Cardiac fibroblast (primary cell): ENCODE data around the gene RBMS1.
"Not testable (repeated sequence)": the region's sequence is repeated elsewhere in the genome, so short reads cannot be mapped to it uniquely, and the experiment has no call there.

Experiments
- DNase-seq, 2 donors: peaks; one replicate each; pipeline versions ENCODE4 v3.0.0 to v3.0.0-alpha.2; 2010; ENCODE audit warnings: low read depth in 2 of 2
- H3K4me3 ChIP-seq, 2 donors: replicated peaks in 1 of 2; 1 replicate in 1 of 2; 2 replicates in 1 of 2; pipeline ENCODE4 v1.5.1; 2011; ENCODE audit warnings: low read depth in 2 of 2, low read length in 2 of 2, mild to moderate bottlenecking in 2 of 2, moderate library complexity in 1 of 2
- CTCF ChIP-seq: IDR thresholded peaks from one replicate; pipeline ENCODE4 v1.5.1; 2011; ENCODE audit warnings: low read depth, mild to moderate bottlenecking, low read length, inconsistent platforms

Gene RBMS1

GRCh38 chr2:160458718-160459453, 34.7 kb downstream of the RBMS1 start:
- H3K4me3 ChIP-seq = no peak overlapping the region

GRCh38 chr2:160457588-160457987, 36.0 kb downstream of the RBMS1 start:
- no peak overlapping the region for H3K4me3 ChIP-seq
- no peak for DNase-seq
- no peak for TF ChIP-seq CTCF

More at GRCh38 chr2:160458718-160459453, 34.7 kb downstream of the RBMS1 start:
- TF ChIP-seq CTCF = no peak
- no peak for DNase-seq

GRCh38 chr2:160454070-160454797, 39.4 kb downstream of the RBMS1 start:
- no peak for DNase-seq

GRCh38 chr2:160453111-160453820, 40.3 kb downstream of the RBMS1 start:
- DNase-seq = no peak
- H3K4me3 ChIP-seq = no peak overlapping the region
- no peak for TF ChIP-seq CTCF

More at GRCh38 chr2:160454070-160454797, 39.4 kb downstream of the RBMS1 start:
- no peak for TF ChIP-seq CTCF
- H3K4me3 ChIP-seq = no peak overlapping the region

GRCh38 chr2:160450486-160450885, 43.1 kb downstream of the RBMS1 start:
- no peak overlapping the region for H3K4me3 ChIP-seq
- no peak for DNase-seq

GRCh38 chr2:160448821-160449220, 44.8 kb downstream of the RBMS1 start:
- not testable (repeated sequence) for DNase-seq, H3K4me3 ChIP-seq

More at GRCh38 chr2:160450486-160450885, 43.1 kb downstream of the RBMS1 start:
- TF ChIP-seq CTCF = no peak

- DNase-seq = no peak
- TF ChIP-seq CTCF = no peak
- no peak overlapping the region for H3K4me3 ChIP-seq
Observed at GRCh38 chr2:160445673-160446072, 47.9 kb downstream of the RBMS1 start.
